ENCODE results near the gene PROSER3. TPM values are rescaled to one million over a fixed set of nuclear protein-coding genes. Genes with fewer than 3 reads are reported as not detected.

PROSER3 gene
- total RNA-seq, 1 donor from 2014 or later, result 6.1 TPM

GRCh38 chr19:35775298-35776101 lies 17.5 kb downstream of the PROSER3 start, which contains the start of gene ARHGAP33:
ARHGAP33 (plus strand) TSS chr19:35775564; CDS start chr19:35775659, 95 bp downstream.
- peak within 1 kb of the TSS; percentile 76 for H3K4me3 ChIP-seq (ENCODE audit: low read depth, low read length)
- peak; percentile 67 for DNase-seq (ENCODE audit: low read depth)
- no peaks in the 10 kb centered on the region for H3K36me3 ChIP-seq (ENCODE audit: control insufficient read depth, insufficient read depth, low read length)
- TF ChIP-seq CTCF (IDR thresholded peaks at IDR 0.05; ENCODE audit: insufficient read depth, low read length, poor library complexity, severe bottlenecking), result no peak
- H3K27me3 ChIP-seq (ENCODE audit: control insufficient read depth, insufficient read depth, low read length), result no peaks in the 10 kb centered on the region

- H3K36me3 ChIP-seq (ENCODE audit: control insufficient read depth, insufficient read depth, low read length), result no peaks in the 10 kb centered on the region
- DNase-seq (ENCODE audit: low read depth), result no peak
- no peaks in the 10 kb centered on the region for H3K27me3 ChIP-seq (ENCODE audit: control insufficient read depth, insufficient read depth, low read length)
- no peak for TF ChIP-seq CTCF (IDR thresholded peaks at IDR 0.05; ENCODE audit: insufficient read depth, low read length, poor library complexity, severe bottlenecking)
- peak overlapping the region; percentile 76 for H3K4me3 ChIP-seq (ENCODE audit: low read depth, low read length)
Observed at GRCh38 chr19:35776102-35776788, 18.3 kb downstream of the PROSER3 start.

- H3K27me3 ChIP-seq (ENCODE audit: control insufficient read depth, insufficient read depth, low read length), result no peaks in the 10 kb centered on the region
- no peak overlapping the region for H3K4me3 ChIP-seq (ENCODE audit: low read depth, low read length)
- H3K36me3 ChIP-seq (ENCODE audit: control insufficient read depth, insufficient read depth, low read length), result no peaks in the 10 kb centered on the region
- no peak for TF ChIP-seq CTCF (IDR thresholded peaks at IDR 0.05; ENCODE audit: insufficient read depth, low read length, poor library complexity, severe bottlenecking)
- DNase-seq (ENCODE audit: low read depth), result no peak
Observed at GRCh38 chr19:35777086-35777841, 19.3 kb downstream of the PROSER3 start.

- no peaks in the 10 kb centered on the region for H3K36me3 ChIP-seq (ENCODE audit: control insufficient read depth, insufficient read depth, low read length)
- TF ChIP-seq CTCF (IDR thresholded peaks at IDR 0.05; ENCODE audit: insufficient read depth, low read length, poor library complexity, severe bottlenecking), result no peak
- DNase-seq (ENCODE audit: low read depth), result no peak
- no peak overlapping the region for H3K4me3 ChIP-seq (ENCODE audit: low read depth, low read length)
- no peaks in the 10 kb centered on the region for H3K27me3 ChIP-seq (ENCODE audit: control insufficient read depth, insufficient read depth, low read length)
Observed at GRCh38 chr19:35777961-35778360, 20.0 kb downstream of the PROSER3 start.

GRCh38 chr19:35779033-35779432 lies 21.1 kb downstream of the PROSER3 start:
- TF ChIP-seq CTCF (IDR thresholded peaks at IDR 0.05; ENCODE audit: insufficient read depth, low read length, poor library complexity, severe bottlenecking), result no peak

More at GRCh38 chr19:35779033-35779432, 21.1 kb downstream of the PROSER3 start:
- H3K4me3 ChIP-seq (ENCODE audit: low read depth, low read length), result no peak overlapping the region
- H3K27me3 ChIP-seq (ENCODE audit: control insufficient read depth, insufficient read depth, low read length), result no peaks in the 10 kb centered on the region
- DNase-seq (ENCODE audit: low read depth), result no peak
- H3K36me3 ChIP-seq (ENCODE audit: control insufficient read depth, insufficient read depth, low read length), result no peaks in the 10 kb centered on the region
